ENCODE results near the gene EPB41L2.
"Not testable (repeated sequence)": the region's sequence is repeated elsewhere in the genome, so short reads cannot be mapped to it uniquely, and the experiment has no call there.

The EPB41L2 gene

GRCh38 chr6:131013495-131013894, 49.5 kb downstream of the EPB41L2 start:
- peak overlapping the region; percentile 21 for H3K4me3 ChIP-seq (ENCODE audit: low read length)
- no peaks in the 10 kb centered on the region for H3K36me3 ChIP-seq (ENCODE audit: insufficient read depth, low read length)
- peak overlapping the region; percentile 61 for H3K4me2 ChIP-seq (ENCODE audit: low read length)
- H3K4me1 ChIP-seq (ENCODE audit: control insufficient read depth, insufficient read depth, low read length), result peaks cover 36% of the 10 kb centered on the region
- no peaks in the 10 kb centered on the region for H3K27me3 ChIP-seq (ENCODE audit: control insufficient read depth, insufficient read depth, low read length)
- no peaks in the 10 kb centered on the region for H3K9me3 ChIP-seq (replicated peaks; ENCODE audit: low read length)
- peak overlapping the region; percentile 15 for H3K9ac ChIP-seq (ENCODE audit: low read depth, low read length)

- Histone ChIP-seq H3K4me1 (ENCODE audit: control insufficient read depth, insufficient read depth, low read length) (peaks cover 20% of the 10 kb centered on the region), H3K4me3 (ENCODE audit: low read length) (no peak overlapping the region), H3K9ac (ENCODE audit: low read depth, low read length) (no peak overlapping the region), H3K9me3 (replicated peaks; ENCODE audit: low read length) (peaks cover 5% of the 10 kb centered on the region), H3K4me2 (ENCODE audit: low read length) (no peak overlapping the region), H3K27me3 (ENCODE audit: control insufficient read depth, insufficient read depth, low read length) (no peaks in the 10 kb centered on the region), H3K36me3 (ENCODE audit: insufficient read depth, low read length) (no peaks in the 10 kb centered on the region)
These were observed 53.3 kb downstream of the EPB41L2 start for GRCh38 chr6:131009790-131010189.

- not testable (repeated sequence) for H3K4me3 ChIP-seq (ENCODE audit: low read length); H3K9ac ChIP-seq (ENCODE audit: low read depth, low read length); H3K9me3 ChIP-seq (replicated peaks; ENCODE audit: low read length); H3K36me3 ChIP-seq (ENCODE audit: insufficient read depth, low read length); H3K27me3 ChIP-seq (ENCODE audit: control insufficient read depth, insufficient read depth, low read length); H3K4me2 ChIP-seq (ENCODE audit: low read length)
- H3K4me1 ChIP-seq (ENCODE audit: control insufficient read depth, insufficient read depth, low read length), result peaks cover 11% of the 10 kb centered on the region
These were observed 54.1 kb downstream of the EPB41L2 start for GRCh38 chr6:131008965-131009364.

GRCh38 chr6:131007964-131008363, 55.1 kb downstream of the EPB41L2 start:
- not testable (repeated sequence) for H3K4me2 ChIP-seq (ENCODE audit: low read length); H3K4me3 ChIP-seq (ENCODE audit: low read length); H3K27me3 ChIP-seq (ENCODE audit: control insufficient read depth, insufficient read depth, low read length); H3K9me3 ChIP-seq (replicated peaks; ENCODE audit: low read length); H3K4me1 ChIP-seq (ENCODE audit: control insufficient read depth, insufficient read depth, low read length); H3K36me3 ChIP-seq (ENCODE audit: insufficient read depth, low read length); H3K9ac ChIP-seq (ENCODE audit: low read depth, low read length)

GRCh38 chr6:131007286-131007685, 55.8 kb downstream of the EPB41L2 start:
- Histone ChIP-seq H3K36me3 (ENCODE audit: insufficient read depth, low read length) (no peaks in the 10 kb centered on the region), H3K4me3 (ENCODE audit: low read length) (no peak overlapping the region), H3K4me1 (ENCODE audit: control insufficient read depth, insufficient read depth, low read length) (peaks cover 6% of the 10 kb centered on the region), H3K9ac (ENCODE audit: low read depth, low read length) (no peak overlapping the region), H3K27me3 (ENCODE audit: control insufficient read depth, insufficient read depth, low read length) (no peaks in the 10 kb centered on the region), H3K9me3 (replicated peaks; ENCODE audit: low read length) (peaks cover 5% of the 10 kb centered on the region), H3K4me2 (ENCODE audit: low read length) (no peak overlapping the region)

- no peak overlapping the region for H3K4me3 ChIP-seq (ENCODE audit: low read length)
- H3K9me3 ChIP-seq (replicated peaks; ENCODE audit: low read length), result peaks cover 5% of the 10 kb centered on the region
- H3K4me2 ChIP-seq (ENCODE audit: low read length), result no peak overlapping the region
- no peaks in the 10 kb centered on the region for H3K36me3 ChIP-seq (ENCODE audit: insufficient read depth, low read length)
- no peaks in the 10 kb centered on the region for H3K27me3 ChIP-seq (ENCODE audit: control insufficient read depth, insufficient read depth, low read length)
- no peak overlapping the region for H3K9ac ChIP-seq (ENCODE audit: low read depth, low read length)
- peaks cover 21% of the 10 kb centered on the region for H3K4me1 ChIP-seq (ENCODE audit: control insufficient read depth, insufficient read depth, low read length)
These were observed 57.5 kb downstream of the EPB41L2 start for GRCh38 chr6:131005439-131006016.

GRCh38 chr6:131004936-131005335, 58.1 kb downstream of the EPB41L2 start:
- Histone ChIP-seq H3K27me3 (ENCODE audit: control insufficient read depth, insufficient read depth, low read length) (no peaks in the 10 kb centered on the region), H3K4me1 (ENCODE audit: control insufficient read depth, insufficient read depth, low read length) (peaks cover 21% of the 10 kb centered on the region), H3K9me3 (replicated peaks; ENCODE audit: low read length) (peaks cover 5% of the 10 kb centered on the region), H3K4me3 (ENCODE audit: low read length) (no peak overlapping the region), H3K36me3 (ENCODE audit: insufficient read depth, low read length) (no peaks in the 10 kb centered on the region), H3K4me2 (ENCODE audit: low read length) (no peak overlapping the region), H3K9ac (ENCODE audit: low read depth, low read length) (no peak overlapping the region)

GRCh38 chr6:131004387-131004755, 58.7 kb downstream of the EPB41L2 start:
- Histone ChIP-seq H3K4me3 (ENCODE audit: low read length) (no peak overlapping the region), H3K36me3 (ENCODE audit: insufficient read depth, low read length) (no peaks in the 10 kb centered on the region), H3K4me2 (ENCODE audit: low read length) (no peak overlapping the region), H3K27me3 (ENCODE audit: control insufficient read depth, insufficient read depth, low read length) (no peaks in the 10 kb centered on the region), H3K9me3 (replicated peaks; ENCODE audit: low read length) (peaks cover 5% of the 10 kb centered on the region), H3K4me1 (ENCODE audit: control insufficient read depth, insufficient read depth, low read length) (peaks cover 21% of the 10 kb centered on the region), H3K9ac (ENCODE audit: low read depth, low read length) (no peak overlapping the region)

GRCh38 chr6:131003488-131004386, 59.3 kb downstream of the EPB41L2 start:
- Histone ChIP-seq H3K4me1 (ENCODE audit: control insufficient read depth, insufficient read depth, low read length) (peaks cover 21% of the 10 kb centered on the region), H3K27me3 (ENCODE audit: control insufficient read depth, insufficient read depth, low read length) (no peaks in the 10 kb centered on the region), H3K4me3 (ENCODE audit: low read length) (no peak overlapping the region), H3K9ac (ENCODE audit: low read depth, low read length) (no peak overlapping the region), H3K36me3 (ENCODE audit: insufficient read depth, low read length) (no peaks in the 10 kb centered on the region), H3K4me2 (ENCODE audit: low read length) (no peak overlapping the region), H3K9me3 (replicated peaks; ENCODE audit: low read length) (peaks cover 5% of the 10 kb centered on the region)

GRCh38 chr6:131002661-131002980, 60.4 kb downstream of the EPB41L2 start:
- Histone ChIP-seq H3K9ac (ENCODE audit: low read depth, low read length) (no peak overlapping the region), H3K36me3 (ENCODE audit: insufficient read depth, low read length) (no peaks in the 10 kb centered on the region), H3K4me3 (ENCODE audit: low read length) (no peak overlapping the region), H3K9me3 (replicated peaks; ENCODE audit: low read length) (peaks cover 5% of the 10 kb centered on the region), H3K4me2 (ENCODE audit: low read length) (peak overlapping the region; percentile 72), H3K4me1 (ENCODE audit: control insufficient read depth, insufficient read depth, low read length) (peaks cover 22% of the 10 kb centered on the region), H3K27me3 (ENCODE audit: control insufficient read depth, insufficient read depth, low read length) (no peaks in the 10 kb centered on the region)

GRCh38 chr6:131001945-131002660, 60.9 kb downstream of the EPB41L2 start:
- H3K27me3 ChIP-seq (ENCODE audit: control insufficient read depth, insufficient read depth, low read length), result no peaks in the 10 kb centered on the region
- peak overlapping the region; percentile 72 for H3K4me2 ChIP-seq (ENCODE audit: low read length)
- H3K4me3 ChIP-seq (ENCODE audit: low read length), result peak overlapping the region; percentile 46
- H3K9me3 ChIP-seq (replicated peaks; ENCODE audit: low read length), result no peaks in the 10 kb centered on the region
- peak overlapping the region; percentile 13 for H3K9ac ChIP-seq (ENCODE audit: low read depth, low read length)
- H3K36me3 ChIP-seq (ENCODE audit: insufficient read depth, low read length), result no peaks in the 10 kb centered on the region
- H3K4me1 ChIP-seq (ENCODE audit: control insufficient read depth, insufficient read depth, low read length), result peaks cover 27% of the 10 kb centered on the region

Measured in skeletal muscle satellite cell (primary cell).